ENCODE measurements around the gene KIAA1755. TPM values are rescaled to one million over a fixed set of nuclear protein-coding genes. Genes with fewer than 3 reads are reported as not detected.

Gene KIAA1755
- total RNA-seq, 2 experiments from 2014 or later = not detected

DNA sequence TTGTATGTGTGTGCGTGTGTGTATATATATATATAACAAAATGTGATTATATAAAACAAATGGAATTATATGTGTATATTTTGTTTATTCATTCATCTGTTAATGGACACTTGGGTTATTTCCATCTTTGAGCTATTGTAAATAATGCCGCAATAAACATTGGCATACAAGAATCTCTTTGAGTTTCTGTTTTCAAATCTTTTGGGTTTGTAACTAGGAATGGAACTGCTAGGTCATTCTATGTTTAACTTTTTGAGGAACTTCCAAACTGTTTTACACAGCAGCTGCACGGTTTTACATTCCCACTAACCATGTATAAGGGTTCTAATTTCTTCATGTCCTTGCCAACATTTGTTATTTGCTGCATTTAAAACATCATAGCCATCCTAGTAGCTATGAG is 55.5 kb downstream of the KIAA1755 start:
- Mint-ChIP-seq H3K36me3 (ENCODE audit: low read depth) (no peaks in the 10 kb centered on the region), H3K9me3 (ENCODE audit: low read depth) (no peaks in the 10 kb centered on the region), H3K4me1 (no peaks in the 10 kb centered on the region), H3K27me3 (peaks cover 6% of the 10 kb centered on the region), H3K4me3 (no peak overlapping the region), H3K27ac (no peak overlapping the region)
- DNase-seq (no peak), ATAC-seq (no peak)
- intact Hi-C loops (cut with DNase I, micrococcal nuclease) = no loop called here
- CTCF ChIA-PET = interaction anchor here (0.8 to 4.1 kb wide), 2 partner anchors 9 to 17 kb away, joined by 4 to 27 read pairs; no protein-coding TSS in a partner anchor
- POLR2A ChIA-PET = no interaction called here

DNA sequence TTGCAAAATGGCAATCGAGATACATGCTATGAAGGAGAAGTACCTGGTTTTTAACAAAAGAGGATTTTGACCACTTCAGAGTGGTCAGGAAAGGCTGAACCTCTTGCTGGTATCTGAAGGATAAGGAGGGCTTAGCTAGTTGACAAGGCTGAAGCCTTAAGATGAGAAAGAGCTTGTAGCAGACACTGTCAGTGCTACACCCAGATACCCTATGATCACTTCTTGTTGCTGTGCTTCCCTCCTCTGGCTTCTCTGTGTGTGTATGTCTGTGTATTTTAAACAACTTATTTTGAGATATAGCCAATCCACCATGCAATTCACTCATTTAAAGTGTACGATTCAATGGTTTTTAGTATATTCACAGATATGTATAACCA is 56.6 kb downstream of the KIAA1755 start:
- Mint-ChIP-seq H3K4me3 (no peak overlapping the region), H3K36me3 (ENCODE audit: low read depth) (no peaks in the 10 kb centered on the region), H3K27ac (no peak overlapping the region), H3K9me3 (ENCODE audit: low read depth) (no peaks in the 10 kb centered on the region), H3K27me3 (peaks cover 6% of the 10 kb centered on the region), H3K4me1 (no peaks in the 10 kb centered on the region)
- DNase-seq = no peak
- no peak for ATAC-seq
- ChIA-PET POLR2A (no interaction called here), CTCF (interaction anchor here (0.6 kb wide), 1 partner anchor 209 kb away, joined by 3 read pairs; no protein-coding TSS in a partner anchor)
- intact Hi-C loops (cut with DNase I, micrococcal nuclease) = no loop called here

GRCh38 chr20:38203337-38203980 is 57.1 kb downstream of the KIAA1755 start:
- intact Hi-C loops (cut with DNase I, micrococcal nuclease) = no loop called here
- Mint-ChIP-seq H3K4me3 (no peak overlapping the region), H3K27ac (no peak overlapping the region), H3K4me1 (no peaks in the 10 kb centered on the region), H3K27me3 (peaks cover 4% of the 10 kb centered on the region), H3K36me3 (ENCODE audit: low read depth) (no peaks in the 10 kb centered on the region), H3K9me3 (ENCODE audit: low read depth) (no peaks in the 10 kb centered on the region)
- no peak for ATAC-seq
- no peak for DNase-seq
- POLR2A ChIA-PET = no interaction called here
- CTCF ChIA-PET = interaction anchor here (0.6 kb wide), 1 partner anchor 209 kb away, joined by 3 read pairs; no protein-coding TSS in a partner anchor

GRCh38 chr20:38202982-38203293 is 57.6 kb downstream of the KIAA1755 start:
- H3K27me3 Mint-ChIP-seq = peaks cover 3% of the 10 kb centered on the region
- no peak overlapping the region for H3K4me3 Mint-ChIP-seq
- H3K27ac Mint-ChIP-seq = no peak overlapping the region
- no peaks in the 10 kb centered on the region for H3K36me3 Mint-ChIP-seq (ENCODE audit: low read depth)
- no peaks in the 10 kb centered on the region for H3K4me1 Mint-ChIP-seq
- ChIA-PET POLR2A (no interaction called here), CTCF (interaction anchor here (1.0 kb wide), 1 partner anchor 19 kb away, joined by 3 read pairs; no protein-coding TSS in a partner anchor)
- no peaks in the 10 kb centered on the region for H3K9me3 Mint-ChIP-seq (ENCODE audit: low read depth)
- intact Hi-C loops (cut with DNase I, micrococcal nuclease) = no loop called here
- DNase-seq = no peak
- ATAC-seq = no peak

DNA sequence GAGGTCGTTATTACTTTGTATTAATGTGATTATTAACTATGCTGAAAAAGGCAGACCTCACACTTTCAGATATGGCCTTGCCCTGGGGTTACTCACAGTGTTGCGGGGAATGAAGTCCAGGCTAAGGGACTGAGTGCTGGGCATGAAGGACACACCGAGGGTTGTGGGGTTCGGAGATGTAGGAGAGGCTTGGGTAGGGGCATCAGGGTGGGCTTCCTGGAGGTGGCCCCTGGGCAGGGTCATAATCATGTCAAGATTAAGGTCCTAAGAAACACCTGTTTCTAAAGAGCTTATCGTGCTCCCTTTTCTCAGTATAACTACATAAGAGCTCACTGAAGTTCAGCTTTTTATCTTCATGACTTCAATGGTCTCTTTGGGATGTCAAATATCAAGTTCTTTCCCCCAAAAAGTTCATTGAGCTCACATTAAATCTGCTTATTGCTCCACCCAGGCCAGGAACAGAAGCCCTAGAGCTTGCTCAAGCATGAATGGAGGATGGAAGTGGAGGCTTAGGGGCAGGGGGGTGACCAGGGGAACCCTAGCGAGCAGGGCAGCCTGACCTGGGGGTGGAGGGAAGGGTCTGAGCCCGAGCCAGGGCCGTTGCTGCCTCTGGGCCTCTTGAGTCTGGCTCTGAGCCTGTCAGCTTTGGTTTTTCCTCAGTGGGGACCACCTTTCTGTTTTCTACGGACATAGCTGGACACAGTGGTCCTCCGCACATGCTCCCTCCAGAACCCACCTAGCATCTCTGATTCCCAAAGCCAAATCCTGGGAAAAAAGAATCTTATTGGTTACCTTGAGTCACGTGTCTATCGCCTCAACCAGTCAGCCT is 58.2 kb downstream of the KIAA1755 start:
- ChIA-PET CTCF (interaction anchor here (1.0 kb wide), 1 partner anchor 19 kb away, joined by 3 read pairs; no protein-coding TSS in a partner anchor), POLR2A (no interaction called here)
- Mint-ChIP-seq H3K4me3 (no peak overlapping the region), H3K9me3 (ENCODE audit: low read depth) (no peaks in the 10 kb centered on the region), H3K27ac (no peak overlapping the region), H3K36me3 (ENCODE audit: low read depth) (no peaks in the 10 kb centered on the region), H3K27me3 (peaks cover 3% of the 10 kb centered on the region), H3K4me1 (no peaks in the 10 kb centered on the region)
- no peak for ATAC-seq
- intact Hi-C loops (cut with DNase I, micrococcal nuclease) = no loop called here
- DNase-seq = no peak

DNA sequence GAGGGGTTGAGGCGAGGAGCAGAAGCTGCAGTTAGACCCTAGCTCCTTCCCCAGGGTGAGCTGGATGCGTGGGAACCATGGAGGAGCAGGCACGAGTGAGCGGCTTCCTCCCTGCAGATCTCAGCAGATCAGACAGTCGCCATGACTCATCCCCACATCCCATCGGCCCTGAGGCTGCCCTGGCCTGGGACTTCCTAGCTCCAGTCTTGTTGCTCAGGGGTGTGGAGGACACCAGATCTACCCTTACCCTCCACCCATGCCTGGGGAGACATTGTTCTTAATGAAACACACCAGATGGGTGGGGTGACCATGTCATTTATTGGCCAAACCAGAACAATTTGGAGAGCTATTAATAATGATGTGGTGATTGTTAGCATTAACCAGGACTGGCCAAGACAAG is 59.2 kb downstream of the KIAA1755 start:
- no peaks in the 10 kb centered on the region for H3K4me1 Mint-ChIP-seq
- H3K36me3 Mint-ChIP-seq (ENCODE audit: low read depth) = no peaks in the 10 kb centered on the region
- H3K27ac Mint-ChIP-seq = no peak overlapping the region
- POLR2A ChIA-PET = no interaction called here
- intact Hi-C loops (cut with DNase I, micrococcal nuclease) = no loop called here
- ATAC-seq (no peak), DNase-seq (no peak)
- CTCF ChIA-PET = no interaction called here
- no peak overlapping the region for H3K4me3 Mint-ChIP-seq
- peaks cover 6% of the 10 kb centered on the region for H3K27me3 Mint-ChIP-seq
- H3K9me3 Mint-ChIP-seq (ENCODE audit: low read depth) = no peaks in the 10 kb centered on the region

GRCh38 chr20:38200646-38201045 is 59.9 kb downstream of the KIAA1755 start:
- ChIA-PET CTCF (no interaction called here), POLR2A (no interaction called here)
- Mint-ChIP-seq H3K27me3 (peaks cover 6% of the 10 kb centered on the region), H3K36me3 (ENCODE audit: low read depth) (no peaks in the 10 kb centered on the region), H3K4me1 (no peaks in the 10 kb centered on the region), H3K27ac (no peak overlapping the region), H3K4me3 (no peak overlapping the region), H3K9me3 (ENCODE audit: low read depth) (no peaks in the 10 kb centered on the region)
- intact Hi-C loops (cut with DNase I, micrococcal nuclease) = no loop called here
- DNase-seq = no peak
- ATAC-seq = no peak

DNA sequence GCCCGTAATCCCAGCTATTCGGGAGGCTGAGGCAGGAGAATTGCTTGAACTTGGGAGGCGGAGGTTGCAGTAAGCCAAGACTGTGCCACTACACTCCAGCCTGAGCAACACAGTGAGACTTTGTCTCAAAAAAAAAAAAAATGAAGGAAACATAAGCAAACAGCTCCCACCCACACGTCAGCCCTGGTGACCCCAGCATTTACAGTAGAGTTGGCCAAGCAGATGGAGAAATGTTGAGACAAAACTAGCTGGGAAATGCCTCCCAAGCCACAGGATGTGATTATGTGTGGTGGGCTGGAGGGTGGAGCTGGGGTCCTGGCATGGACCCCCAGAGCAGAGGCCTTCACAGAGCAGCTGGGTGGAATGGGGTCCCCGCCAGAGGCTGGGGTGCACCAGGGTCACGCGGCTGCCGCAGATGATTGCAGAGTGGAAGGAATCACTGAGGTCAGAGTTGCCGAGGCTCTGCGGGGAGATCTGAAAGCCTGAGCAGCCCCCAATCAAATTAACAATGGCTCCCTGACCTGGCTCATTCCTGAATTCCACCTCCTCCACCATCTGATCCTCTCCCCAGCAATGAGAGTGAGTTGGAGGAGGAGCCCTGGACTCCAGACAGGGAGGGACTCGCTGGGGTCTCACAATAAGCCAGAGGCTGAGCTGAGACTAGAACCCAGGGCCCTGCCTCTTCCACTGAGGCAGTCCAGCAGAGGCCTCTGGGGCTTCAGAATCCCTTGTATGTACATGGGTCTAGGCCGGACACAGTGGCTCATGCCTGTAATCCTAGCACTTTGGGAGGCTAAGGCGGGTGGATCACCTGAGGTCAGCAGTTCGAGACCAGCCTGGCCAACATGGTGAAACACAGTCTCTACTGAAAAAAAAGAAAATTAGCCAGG is 60.8 kb downstream of the KIAA1755 start:
- Mint-ChIP-seq H3K4me3 (no peak overlapping the region), H3K36me3 (ENCODE audit: low read depth) (no peaks in the 10 kb centered on the region), H3K9me3 (ENCODE audit: low read depth) (no peaks in the 10 kb centered on the region), H3K4me1 (no peaks in the 10 kb centered on the region), H3K27ac (no peak overlapping the region), H3K27me3 (peaks cover 8% of the 10 kb centered on the region)
- DNase-seq (no peak), ATAC-seq (no peak)
- intact Hi-C loops (cut with DNase I, micrococcal nuclease) = no loop called here
- ChIA-PET POLR2A (no interaction called here), CTCF (interaction anchor here (1.1 kb wide), 1 partner anchor 22 kb away, joined by 3 read pairs; no protein-coding TSS in a partner anchor)

DNA sequence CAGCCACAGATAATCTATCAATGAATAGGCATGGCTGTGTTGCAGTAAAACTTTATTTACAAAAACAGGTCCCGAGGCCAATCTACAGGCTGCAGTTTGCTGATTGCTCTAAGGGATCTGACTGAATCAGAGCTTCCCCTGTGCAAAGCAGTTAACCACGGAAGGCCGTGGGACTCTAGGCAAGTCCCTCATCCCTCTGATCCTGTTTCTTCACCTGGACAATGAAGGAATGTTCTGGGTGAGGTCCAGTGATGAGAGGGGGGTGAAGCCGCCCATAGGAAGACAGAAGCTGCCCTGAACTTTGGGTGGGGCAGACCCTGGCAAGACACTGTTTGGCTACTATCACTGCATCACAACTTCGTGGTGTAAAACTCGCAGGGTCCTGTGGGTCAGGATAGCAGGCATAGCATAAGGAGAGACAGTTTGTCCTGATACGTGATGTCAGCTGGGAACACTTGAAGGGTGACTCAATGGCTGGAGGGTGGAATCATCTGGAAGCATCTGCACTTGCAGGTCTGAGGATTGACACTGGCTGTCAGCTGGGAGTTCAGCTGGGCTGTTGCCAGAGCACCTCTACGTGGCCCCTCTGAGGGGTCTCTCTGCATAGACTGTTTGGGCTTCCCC is 62.2 kb downstream of the KIAA1755 start:
- intact Hi-C loops (cut with DNase I, micrococcal nuclease) = no loop called here
- no peak for ATAC-seq
- no peak overlapping the region for H3K27ac Mint-ChIP-seq
- CTCF ChIA-PET = no interaction called here
- no peaks in the 10 kb centered on the region for H3K36me3 Mint-ChIP-seq (ENCODE audit: low read depth)
- H3K9me3 Mint-ChIP-seq (ENCODE audit: low read depth) = peaks cover 4% of the 10 kb centered on the region
- no peaks in the 10 kb centered on the region for H3K4me1 Mint-ChIP-seq
- peaks cover 7% of the 10 kb centered on the region for H3K27me3 Mint-ChIP-seq
- POLR2A ChIA-PET = no interaction called here
- no peak overlapping the region for H3K4me3 Mint-ChIP-seq
- DNase-seq = no peak

DNA sequence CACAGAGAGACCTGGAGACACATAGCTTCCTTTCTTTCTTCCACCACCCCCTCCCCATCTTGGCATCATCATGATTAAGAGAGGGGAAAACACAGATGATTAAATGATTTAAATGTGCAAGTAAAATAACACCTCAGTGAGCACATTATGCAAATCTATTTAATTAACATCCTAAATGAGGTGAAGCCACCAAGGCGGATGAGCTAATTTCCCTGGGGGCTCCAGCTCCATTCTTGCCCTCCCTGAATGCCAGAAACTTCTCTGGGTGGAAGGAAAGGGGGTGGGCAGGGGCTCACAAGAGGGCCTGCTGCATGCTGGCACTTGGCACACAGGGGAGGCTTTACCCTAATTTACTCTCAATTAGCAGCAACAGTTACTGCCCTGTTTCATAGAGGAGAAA is 62.9 kb downstream of the KIAA1755 start:
- ATAC-seq (no peak), DNase-seq (no peak)
- no peaks in the 10 kb centered on the region for H3K4me1 Mint-ChIP-seq
- H3K27ac Mint-ChIP-seq = no peak overlapping the region
- POLR2A ChIA-PET = no interaction called here
- CTCF ChIA-PET = no interaction called here
- H3K9me3 Mint-ChIP-seq (ENCODE audit: low read depth) = peaks cover 4% of the 10 kb centered on the region
- H3K4me3 Mint-ChIP-seq = no peak overlapping the region
- peaks cover 7% of the 10 kb centered on the region for H3K27me3 Mint-ChIP-seq
- H3K36me3 Mint-ChIP-seq (ENCODE audit: low read depth) = no peaks in the 10 kb centered on the region
- intact Hi-C loops (cut with DNase I, micrococcal nuclease) = no loop called here

DNA sequence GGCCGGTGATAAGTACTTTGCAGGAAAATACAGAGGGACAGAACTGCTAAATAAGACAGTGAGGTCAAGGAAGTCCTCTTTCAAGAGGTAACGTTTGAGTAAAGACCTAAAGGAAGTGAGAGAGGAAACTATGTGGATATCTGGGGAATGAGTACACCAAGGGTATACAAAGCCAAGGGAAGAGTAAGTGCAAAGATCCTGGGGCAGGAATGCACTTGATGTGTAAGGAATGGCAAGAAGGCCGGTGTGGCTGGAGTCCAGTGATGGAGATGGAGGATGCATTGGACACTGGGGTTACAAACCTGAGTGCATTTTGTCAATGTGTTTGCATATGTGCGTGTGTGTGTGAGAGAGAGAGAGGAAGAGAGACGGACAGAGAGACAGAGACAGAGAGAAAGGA is 63.3 kb downstream of the KIAA1755 start:
- Mint-ChIP-seq H3K4me3 (no peak overlapping the region), H3K27ac (no peak overlapping the region), H3K27me3 (peaks cover 7% of the 10 kb centered on the region), H3K36me3 (ENCODE audit: low read depth) (no peaks in the 10 kb centered on the region), H3K9me3 (ENCODE audit: low read depth) (peaks cover 4% of the 10 kb centered on the region), H3K4me1 (no peaks in the 10 kb centered on the region)
- ChIA-PET CTCF (no interaction called here), POLR2A (no interaction called here)
- no peak for ATAC-seq
- intact Hi-C loops (cut with DNase I, micrococcal nuclease) = no loop called here
- DNase-seq = no peak
